IMR-90 (cell line): Measurements from ENCODE around the gene VPS4B. TPM values are rescaled to one million over a fixed set of nuclear protein-coding genes. Genes with fewer than 3 reads are reported as not detected.

ENCODE experiments used
- ATAC-seq: fragments of 200-7000 bp; cut with Tn5 transposase; 2 replicates; pipeline ENCODE4 v1.9.1; 2020; ENCODE audit warnings: low read depth, mild to moderate bottlenecking, moderate library complexity
- BruUV-seq: library from RNA; stranded (reverse); fragments of 400-500 nt; replicated peaks from 2 replicates; lab custom pipeline; 2021; lab: Mats Ljungman, UMichigan
- CTCF ChIA-PET: fragments of 300-600 bp; formaldehyde crosslinking; extraction: SDS; loops from one replicate; lab custom pipeline; 2021; ENCODE audit warnings: antibody characterized with exemption; lab: Yijun Ruan, JAX
- POLR2A ChIA-PET: fragments of 300-600 bp; sonication (Branson Sonifier 250); formaldehyde crosslinking; loops from one replicate; lab custom pipeline; 2022; ENCODE audit warnings: antibody characterized with exemption; ENCODE audit not compliant: unreplicated experiment; lab: Charles Lee
- DNase-seq: peaks from one replicate; pipeline ENCODE4 v3.0.0; 2013
- H2AFZ ChIP-seq: replicated peaks from 2 replicates; pipeline ENCODE3; 2013; ENCODE audit warnings: low read length, mild to moderate bottlenecking; ENCODE audit not compliant: poor library complexity
- H2AK5ac ChIP-seq: 2 replicates; pipeline ENCODE4 v1.6.1; 2013; ENCODE audit warnings: low read depth, low read length, inconsistent platforms
- H2AK9ac ChIP-seq: replicated peaks from 2 replicates; pipeline ENCODE3; 2013; ENCODE audit warnings: mild to moderate bottlenecking, low read depth, low read length, moderate library complexity; ENCODE audit not compliant: poor library complexity
- H2BK120ac ChIP-seq: 2 replicates; pipeline ENCODE4 v1.6.1; 2013; ENCODE audit warnings: low read depth, low read length, inconsistent platforms
- H2BK15ac ChIP-seq: 3 replicates; pipeline ENCODE4 v1.6.1; 2013; ENCODE audit warnings: low read depth, low read length, inconsistent platforms
- H2BK20ac ChIP-seq: 2 replicates; pipeline ENCODE4 v1.6.1; 2013; ENCODE audit warnings: low read depth, mild to moderate bottlenecking, inconsistent platforms, low read length, moderate library complexity
- H2BK5ac ChIP-seq: 2 replicates; pipeline ENCODE4 v1.6.1; 2013; ENCODE audit warnings: mild to moderate bottlenecking, low read depth, low read length, inconsistent platforms; ENCODE audit not compliant: poor library complexity, severe bottlenecking
- H3K14ac ChIP-seq: replicated peaks from 2 replicates; pipeline ENCODE4 v1.6.1; 2013; ENCODE audit warnings: low read depth, low read length, inconsistent platforms
- H3K18ac ChIP-seq: 2 replicates; pipeline ENCODE4 v1.6.1; 2013; ENCODE audit warnings: low read depth, low read length, control low read depth
- H3K23ac ChIP-seq: 2 replicates; pipeline ENCODE4 v1.6.1; 2013; ENCODE audit warnings: low read depth, low read length, inconsistent platforms
- H3K27ac ChIP-seq: 2 replicates; pipeline ENCODE4 v1.5.1; 2013; ENCODE audit warnings: mild to moderate bottlenecking, control low read depth, low read length; ENCODE audit not compliant: insufficient read depth
- H3K27me3 ChIP-seq: 2 replicates; pipeline ENCODE4 v1.6.1; 2013; ENCODE audit warnings: low read length; ENCODE audit not compliant: control insufficient read depth, insufficient read depth
- H3K36me3 ChIP-seq: 2 replicates; pipeline ENCODE4 v1.6.1; 2013; ENCODE audit warnings: low read length, mixed read lengths; ENCODE audit not compliant: control insufficient read depth, insufficient read depth
- H3K4ac ChIP-seq: 2 replicates; pipeline ENCODE4 v1.6.1; 2013; ENCODE audit warnings: low read depth, low read length, inconsistent platforms
- H3K4me1 ChIP-seq: 2 replicates; pipeline ENCODE4 v1.6.1; 2013; ENCODE audit warnings: low read length, mixed read lengths; ENCODE audit not compliant: control insufficient read depth, insufficient read depth
- H3K4me2 ChIP-seq: 2 replicates; pipeline ENCODE4 v1.6.1; 2013; ENCODE audit warnings: low read depth, mild to moderate bottlenecking, control low read depth, low read length, moderate library complexity
- H3K4me3 ChIP-seq: 2 replicates; pipeline ENCODE4 v1.5.1; 2013; ENCODE audit warnings: low read depth, mild to moderate bottlenecking, control low read depth, low read length, moderate library complexity; ENCODE audit not compliant: insufficient read depth
- H3K56ac ChIP-seq: 2 replicates; pipeline ENCODE4 v1.6.1; 2013; ENCODE audit warnings: low read length, inconsistent platforms; ENCODE audit not compliant: insufficient read depth; ENCODE audit errors: extremely low read depth
- H3K79me1 ChIP-seq, 2 experiments: 2 replicates each; pipeline ENCODE4 v1.6.1; 2013; ENCODE audit warnings: low read length in 2 of 2, inconsistent platforms in 1 of 2, low read depth in 1 of 2
- H3K9ac ChIP-seq: 2 replicates; pipeline ENCODE4 v1.6.1; 2013; ENCODE audit warnings: low read depth, low read length, control low read depth
- H3K9me1 ChIP-seq: 2 replicates; pipeline ENCODE4 v1.6.1; 2013; ENCODE audit warnings: low read length, inconsistent platforms; ENCODE audit not compliant: insufficient read depth
- H3K9me3 ChIP-seq: 2 replicates; pipeline ENCODE4 v1.6.1; 2013; ENCODE audit warnings: low read length; ENCODE audit not compliant: control insufficient read depth, insufficient read depth
- H4K20me1 ChIP-seq: 2 replicates; pipeline ENCODE4 v1.6.1; 2013; ENCODE audit warnings: low read length, inconsistent platforms; ENCODE audit not compliant: insufficient read depth
- H4K5ac ChIP-seq: 2 replicates; pipeline ENCODE4 v1.6.1; 2013; ENCODE audit warnings: mild to moderate bottlenecking, low read depth, low read length, control low read depth
- H4K8ac ChIP-seq, 2 experiments: 2 replicates each; pipeline ENCODE4 v1.6.1; 2013; ENCODE audit warnings: low read depth in 2 of 2, low read length in 2 of 2, control low read depth in 1 of 2, inconsistent platforms in 1 of 2
- H4K91ac ChIP-seq: 2 replicates; pipeline ENCODE4 v1.6.1; 2013; ENCODE audit warnings: low read depth, low read length, inconsistent platforms; ENCODE audit not compliant: insufficient read depth
- ELK1 ChIP-seq: fragments of 150-350 bp; IDR thresholded peaks from 2 replicates; pipeline ENCODE4 v1.6.1; 2016; ENCODE audit warnings: low read depth, mild to moderate bottlenecking, low read length, moderate library complexity, borderline replicate concordance
- MAFK ChIP-seq: IDR thresholded peaks from 2 replicates; pipeline ENCODE4 v1.6.1; 2012; ENCODE audit warnings: low read depth, low read length, improper control_type of control experiment
- POLR2A ChIP-seq: IDR thresholded peaks from 2 replicates; pipeline ENCODE4 v1.6.1; 2012; ENCODE audit warnings: mild to moderate bottlenecking, low read depth, low read length
- RAD21 ChIP-seq: IDR thresholded peaks from 2 replicates; pipeline ENCODE4 v1.6.1; 2012; ENCODE audit warnings: low read length, improper control_type of control experiment
- RFX5 ChIP-seq: IDR thresholded peaks from 2 replicates; pipeline ENCODE4 v1.8.0; 2012; ENCODE audit warnings: low read depth, mild to moderate bottlenecking, low read length, moderate library complexity
- WGBS, 2 experiments: methylation state at CpG; one replicate each; pipeline versions ENCODE4 v1.1.5 to v1.1.7; 2013; ENCODE audit warnings: missing lambda C conversion rate in 2 of 2; ENCODE audit not compliant: insufficient read length in 1 of 2; ENCODE audit errors: extremely low coverage in 2 of 2; 5-methylcytosine and 5-hydroxymethylcytosine counted together
- dilution Hi-C: fragments of 300-500 bp; cut with HindIII; formaldehyde crosslinking; loops from one replicate; pipeline ENCODE4 v1.14.3; 2018; ENCODE audit warnings: low sequenced_read_pairs; ENCODE audit not compliant: unreplicated experiment
- in situ Hi-C: fragments of 300-500 bp; cut with MboI; formaldehyde crosslinking; loops from 3 replicates; pipeline ENCODE4 v1.14.3; 2019; ENCODE audit warnings: low sequenced_read_pairs, inconsistent platforms, mixed read lengths
- intact Hi-C: fragments of 100-400 bp; cut with micrococcal nuclease; formaldehyde crosslinking; loops from 2 replicates; pipeline ENCODE4 v1.10.0; 2022
- polyA plus RNA-seq, 3 experiments: library from polyadenylated mRNA; depleted of rRNA; stranded (reverse); fragments of >200 nt; gene quantifications; 2 replicates each; pipeline ENCODE4 v1.2.3, GENCODE V29; 2012; ENCODE audit warnings: low replicate concordance in 1 of 3
- total RNA-seq: library from RNA; depleted of rRNA; stranded (reverse); fragments of >200 nt; gene quantifications from 2 replicates; pipeline ENCODE4 v1.2.3, GENCODE V29; 2012

Gene VPS4B
- total and polyA plus RNA-seq, 2 of the 4 experiments (the other 2 are of a cell fraction): 16.2 to 31.5 TPM

- whole genome bisulfite sequencing, 2 experiments: 83% methylated on average over 1 of the region's 4 CpGs; no CpG with 5 or more reads in 1 of the 2 experiments
- Histone ChIP-seq H2AFZ (no peak overlapping the region), H3K9ac (no peak overlapping the region), H3K14ac (no peak overlapping the region), H3K79me1 (no peaks in the 10 kb centered on the region), H4K20me1 (no peaks in the 10 kb centered on the region), H4K91ac (no peak overlapping the region), H3K4me3 (no peak overlapping the region), H3K4me2 (no peak overlapping the region), H4K8ac (no peak overlapping the region), H3K23ac (no peak overlapping the region), H2BK120ac (no peak overlapping the region), H2BK20ac (no peak overlapping the region), H2BK5ac (no peak overlapping the region), H3K4me1 (no peaks in the 10 kb centered on the region), H3K36me3 (no peaks in the 10 kb centered on the region), H2BK15ac (no peak overlapping the region), H2AK9ac (no peak overlapping the region), H3K27me3 (peaks cover 11% of the 10 kb centered on the region), H3K4ac (no peak overlapping the region), H4K5ac (no peak overlapping the region), H3K27ac (no peak overlapping the region), H3K18ac (no peak overlapping the region), H3K9me1 (no peaks in the 10 kb centered on the region; the same call in 1 of the 2 replicates), H2AK5ac (no peak overlapping the region), H3K9me3 (no peaks in the 10 kb centered on the region), H3K56ac (no peak overlapping the region)
- no TSS peak for BruUV-seq
- ChIA-PET CTCF (no interaction called here), POLR2A (no interaction called here)
- DNase-seq (no peak), ATAC-seq (no peak)
- intact Hi-C loops: no loop called here
- no peak for TF ChIP-seq MAFK
- no peak for TF ChIP-seq RAD21
- TF ChIP-seq ELK1: no peak
- TF ChIP-seq POLR2A: no peak
- no peak for TF ChIP-seq RFX5
- dilution Hi-C loops: no loop called here
- in situ Hi-C loops: no loop called here
Observed at GRCh38 chr18:63467699-63468098, 45.4 kb upstream of the VPS4B start.
